Prostate gland (tissue), 2 donors: Measurements from ENCODE around the gene RASSF10. TPM values are rescaled to one million over a fixed set of nuclear protein-coding genes. Genes with fewer than 3 reads are reported as not detected.

Experiments
- DNase-seq: peaks from one replicate; pipeline ENCODE4 v3.0.0-alpha.2; 2019; ENCODE audit warnings: low spot score
- H3K27ac ChIP-seq, 2 donors: fragments of 200-600 bp; sonication (generic); 2 replicates each; pipeline ENCODE4 v1.5.1; 2017 to 2019
- H3K27me3 ChIP-seq: fragments of 200-600 bp; sonication (generic); replicated peaks from 2 replicates; pipeline ENCODE4 v1.5.1; 2019; ENCODE audit not compliant: insufficient read depth
- H3K36me3 ChIP-seq, 2 donors: fragments of 200-600 bp; sonication (generic); 1 replicate in 1 of 2; 2 replicates in 1 of 2; pipeline versions ENCODE4 v1.5.1 to v1.8.1; 2017 to 2019
- H3K4me1 ChIP-seq: fragments of 200-600 bp; sonication (generic); replicated peaks from 2 replicates; pipeline ENCODE4 v1.5.1; 2019
- H3K4me3 ChIP-seq, 2 donors: fragments of 200-600 bp; sonication (generic); 2 replicates each; pipeline ENCODE4 v1.5.1; 2017 to 2019
- H3K9me3 ChIP-seq: fragments of 200-600 bp; sonication (generic); 2 replicates; pipeline ENCODE4 v1.5.1; 2017
- CTCF ChIP-seq, 4 experiments: fragments of 200-600 bp in 2 of 4; fragments of 450-650 bp in 2 of 4; sonication (generic) in 2 of 4; IDR thresholded peaks; 1 replicate in 3 of 4; 2 replicates in 1 of 4; pipeline ENCODE4 v1.5.1; 2016 to 2019; ENCODE audit warnings: antibody characterized with exemption in 4 of 4, mild to moderate bottlenecking in 2 of 4, moderate library complexity in 2 of 4
- POLR2A ChIP-seq: fragments of 450-650 bp; IDR thresholded peaks from one replicate; pipeline ENCODE4 v1.6.1; 2016; ENCODE audit warnings: antibody characterized with exemption, mild to moderate bottlenecking
- POLR2AphosphoS5 ChIP-seq: sonication (generic); formaldehyde crosslinking; IDR thresholded peaks from one replicate; pipeline ENCODE4 v1.6.1; 2017; ENCODE audit warnings: antibody characterized with exemption
- WGBS: methylation state at CpG from one replicate; pipeline ENCODE4 v1.1.5; 2018; 5-methylcytosine and 5-hydroxymethylcytosine counted together
- intact Hi-C: fragments of 100-400 bp; cut with DNase I; formaldehyde crosslinking; loops from one replicate; pipeline ENCODE4 v1.14.2; 2022
- total RNA-seq, 2 donors: library from RNA; depleted of rRNA; stranded (reverse); fragments of >200 nt; gene quantifications; one replicate each; pipeline ENCODE4 v1.1.0, GENCODE V29; 2016

The RASSF10 gene
- total RNA-seq, 2 donors from 2014 or later = 2.7 to 3.3 TPM

GRCh38 chr11:12983336-12983735 is 25.8 kb upstream of the RASSF10 start:
- WGBS = 63% methylated on average over 7 of the region's 7 CpGs
- Histone ChIP-seq H3K27me3 (no peaks in the 10 kb centered on the region), H3K36me3 (no peaks in the 10 kb centered on the region), H3K4me1 (no peaks in the 10 kb centered on the region), H3K4me3 (no peak overlapping the region), H3K9me3 (no peaks in the 10 kb centered on the region), H3K27ac (no peak overlapping the region)
- no peak for TF ChIP-seq POLR2AphosphoS5
- no peak for TF ChIP-seq CTCF (IDR thresholded peaks at IDR 0.05)
- TF ChIP-seq POLR2A = no peak
- no peak for DNase-seq
- intact Hi-C loops = no loop called here

DNA sequence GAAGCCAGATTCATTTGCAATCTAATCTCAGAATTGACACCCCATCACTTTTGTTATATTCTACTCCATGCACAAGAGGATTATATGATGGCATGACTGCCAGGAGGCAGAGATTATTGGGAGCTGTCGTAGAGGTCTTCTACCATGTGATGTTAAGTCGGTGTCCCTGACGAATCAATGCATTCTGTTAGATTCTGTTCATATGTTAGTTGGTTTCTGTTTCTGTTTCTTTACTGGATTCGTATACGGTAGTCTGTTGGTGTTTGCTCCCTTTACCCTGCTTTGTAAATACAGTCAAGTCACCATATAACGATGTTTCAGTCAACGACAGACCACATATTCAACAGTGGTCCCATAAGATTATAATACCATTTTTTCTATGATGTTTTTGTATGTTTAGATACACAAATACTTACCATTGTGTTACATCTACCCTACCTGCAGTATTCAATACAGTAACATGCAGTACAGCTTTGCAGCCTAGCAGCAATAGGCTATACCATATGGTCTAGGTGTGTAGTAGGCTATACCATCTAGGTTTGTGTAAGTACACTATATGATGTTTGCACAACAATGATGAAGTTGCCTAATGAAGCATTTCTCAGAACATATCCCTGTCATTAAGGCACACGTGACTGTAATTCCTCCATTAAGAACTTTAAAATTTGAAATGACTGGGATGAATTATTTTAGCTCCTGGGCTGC is 22.8 kb upstream of the RASSF10 start:
- Histone ChIP-seq H3K9me3 (no peaks in the 10 kb centered on the region), H3K36me3 (no peaks in the 10 kb centered on the region), H3K27ac (no peak overlapping the region), H3K4me3 (no peak overlapping the region), H3K4me1 (no peaks in the 10 kb centered on the region), H3K27me3 (no peaks in the 10 kb centered on the region)
- DNase-seq = no peak
- WGBS = 86% methylated on average over 8 of the region's 8 CpGs
- intact Hi-C loops = no loop called here
- TF ChIP-seq POLR2A = no peak

DNA sequence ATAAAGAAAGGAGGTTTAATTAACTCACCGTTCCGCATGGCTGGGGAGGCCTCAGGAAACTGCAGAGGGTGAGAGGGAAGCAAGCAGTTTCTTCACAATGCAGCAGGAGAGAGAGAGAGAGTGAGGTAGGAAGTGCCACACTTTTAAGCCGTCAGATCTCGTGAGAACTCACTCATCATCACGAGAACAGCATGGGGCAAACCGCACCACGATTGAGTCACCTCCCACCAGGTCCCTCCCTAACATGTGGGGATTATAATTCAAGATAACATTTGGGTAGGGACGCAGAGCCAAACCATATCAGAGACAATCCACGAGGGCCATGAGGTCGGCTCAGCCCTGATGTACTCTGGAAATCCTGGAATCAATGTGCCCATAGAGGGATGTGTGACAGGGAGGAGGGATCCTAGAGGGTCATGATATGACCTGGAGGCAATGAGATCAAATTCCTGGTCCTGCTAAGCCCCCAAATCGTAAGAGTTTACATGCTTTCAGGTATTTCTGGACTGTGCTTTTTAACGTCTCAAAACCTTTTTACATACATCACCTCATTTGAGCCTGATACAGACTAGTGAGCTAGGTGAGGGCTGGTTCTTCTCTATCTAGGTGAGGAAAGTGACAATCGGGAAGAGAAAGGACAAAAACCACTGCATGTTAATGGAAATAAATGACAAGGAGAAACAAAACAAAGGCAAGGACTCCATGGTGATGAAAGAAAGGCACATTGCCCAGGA is 19.5 kb upstream of the RASSF10 start:
- Histone ChIP-seq H3K27me3 (no peaks in the 10 kb centered on the region), H3K27ac (no peak overlapping the region), H3K9me3 (no peaks in the 10 kb centered on the region), H3K4me3 (no peak overlapping the region), H3K36me3 (no peaks in the 10 kb centered on the region), H3K4me1 (no peaks in the 10 kb centered on the region)
- intact Hi-C loops = no loop called here
- 77% methylated on average over 12 of the region's 13 CpGs for WGBS
- no peak for DNase-seq
- TF ChIP-seq POLR2AphosphoS5 = no peak
- TF ChIP-seq POLR2A = no peak
- TF ChIP-seq CTCF (IDR thresholded peaks at IDR 0.05) = no peak

- no peak for DNase-seq
- Histone ChIP-seq H3K4me3 (no peak overlapping the region), H3K27me3 (no peaks in the 10 kb centered on the region), H3K9me3 (no peaks in the 10 kb centered on the region), H3K27ac (no peak overlapping the region), H3K36me3 (no peaks in the 10 kb centered on the region), H3K4me1 (no peaks in the 10 kb centered on the region)
- TF ChIP-seq CTCF (IDR thresholded peaks at IDR 0.05) = no peak
- TF ChIP-seq POLR2A = no peak
- TF ChIP-seq POLR2AphosphoS5 = no peak
- 56% methylated on average over 1 of the region's 1 CpG for WGBS
- intact Hi-C loops = no loop called here
Measured at GRCh38 chr11:12990162-12990480, 19.0 kb upstream of the RASSF10 start.

GRCh38 chr11:12991426-12991825 is 17.7 kb upstream of the RASSF10 start:
- no peaks in the 10 kb centered on the region for H3K36me3 ChIP-seq
- DNase-seq = no peak
- H3K9me3 ChIP-seq = no peaks in the 10 kb centered on the region
- no peak overlapping the region for H3K4me3 ChIP-seq
- H3K4me1 ChIP-seq = no peaks in the 10 kb centered on the region
- H3K27ac ChIP-seq = no peak overlapping the region
- no peaks in the 10 kb centered on the region for H3K27me3 ChIP-seq
- 76% methylated on average over 1 of the region's 1 CpG for WGBS
- intact Hi-C loops = no loop called here
- TF ChIP-seq CTCF (IDR thresholded peaks at IDR 0.05) (no peak), POLR2AphosphoS5 (no peak), POLR2A (no peak)
